K562 (cell line): Measurements from ENCODE around the gene NT5C1A. TPM values are rescaled to one million over a fixed set of nuclear protein-coding genes. Genes with fewer than 3 reads are reported as not detected.

Experiments used
- AFF1 ChIP-seq, 2 experiments: fragments of 450-650 bp; IDR thresholded peaks; 2 replicates each; pipeline ENCODE4 v1.6.1; 2018; ENCODE audit warnings: mild to moderate bottlenecking in 2 of 2, low read depth in 1 of 2; ENCODE audit not compliant: partially characterized antibody in 2 of 2
- CLOCK ChIP-seq: fragments of 250-450 bp; sonication (Bioruptor Pico); IDR thresholded peaks from 2 replicates; pipeline ENCODE4 v1.4.0; 2020; ENCODE audit warnings: mild to moderate bottlenecking, moderate library complexity, borderline replicate concordance
- FOXJ3 ChIP-seq: sonication (generic); formaldehyde crosslinking; IDR thresholded peaks from 2 replicates; pipeline ENCODE4 v1.4.0; 2020; ENCODE audit warnings: mild to moderate bottlenecking, missing genetic modification reagents
- GATAD2A ChIP-seq: fragments of 450-650 bp; IDR thresholded peaks from 2 replicates; pipeline ENCODE4 v1.6.1; 2017
- HMGN3 ChIP-seq: IDR thresholded peaks from 2 replicates; pipeline ENCODE4 v1.6.1; 2011; ENCODE audit warnings: borderline replicate concordance, low read depth, mild to moderate bottlenecking, mixed read lengths, low read length; ENCODE audit not compliant: insufficient read length; ENCODE audit errors: extremely low read depth
- MIER1 ChIP-seq: fragments of 450-650 bp; IDR thresholded peaks from 2 replicates; pipeline ENCODE4 v1.6.1; 2016; ENCODE audit warnings: antibody characterized with exemption, mild to moderate bottlenecking, low read depth
- POLR2AphosphoS5 ChIP-seq: IDR thresholded peaks from 2 replicates; pipeline ENCODE4 v1.6.1; 2011; ENCODE audit warnings: mild to moderate bottlenecking, low read depth, low read length, moderate library complexity; ENCODE audit not compliant: control insufficient read depth, insufficient read depth
- ZBTB2 ChIP-seq: fragments of 450-650 bp; IDR thresholded peaks from 2 replicates; pipeline ENCODE4 v1.6.1; 2016; ENCODE audit warnings: antibody characterized with exemption
- polyA plus RNA-seq, 8 experiments: library from polyadenylated mRNA; depleted of rRNA in 4 of 8; stranded (reverse) in 5 of 8; unstranded in 3 of 8; fragments of >200 nt; fragmentation: Nextera tagmentation in 2 of 8; fragmentation: Illumina TruSeq in 1 of 8; extraction: Ambion mirVana in 2 of 8; extraction: Trizol in 1 of 8; gene quantifications; 2 replicates each; pipeline versions ENCODE4 v1.2.1 to v1.2.3, GENCODE V29; 2011 to 2014; ENCODE audit warnings: inconsistent platforms in 1 of 8, missing spikeins in 1 of 8
- total RNA-seq, 7 experiments: library from RNA; depleted of rRNA in 6 of 7; stranded (reverse); fragments of >200 nt in 6 of 7; fragmentation: Illumina TruSeq in 2 of 7; extraction: Trizol in 2 of 7; gene quantifications; 2 replicates each; pipeline versions ENCODE4 v1.2.1 to v1.2.3, GENCODE V29; 2011 to 2021; ENCODE audit warnings: low replicate concordance in 1 of 7
- TF ChIP-seq, protein P1 (sequence below): fragments of 450-650 bp; formaldehyde crosslinking; IDR thresholded peaks from 2 replicates; pipeline ENCODE4 v1.4.0; 2022; ENCODE audit warnings: mild to moderate bottlenecking, moderate library complexity
- TF ChIP-seq, protein P2 (sequence below), 2 experiments: fragments of 150-350 bp in 1 of 2; IDR thresholded peaks; 2 replicates each; pipeline ENCODE4 v1.6.1; 2012 to 2016; ENCODE audit warnings: low read depth in 2 of 2, low read length in 2 of 2, mild to moderate bottlenecking in 1 of 2, moderate library complexity in 1 of 2

The NT5C1A gene
- total and polyA plus RNA-seq, 9 of the 15 experiments (the other 6 are each of a cell fraction or from before 2014, with no cell fraction given): not detected

GRCh38 chr1:39711104-39711965 lies 39.4 kb upstream of the NT5C1A start (continued):
- TF ChIP-seq, protein P1, sequence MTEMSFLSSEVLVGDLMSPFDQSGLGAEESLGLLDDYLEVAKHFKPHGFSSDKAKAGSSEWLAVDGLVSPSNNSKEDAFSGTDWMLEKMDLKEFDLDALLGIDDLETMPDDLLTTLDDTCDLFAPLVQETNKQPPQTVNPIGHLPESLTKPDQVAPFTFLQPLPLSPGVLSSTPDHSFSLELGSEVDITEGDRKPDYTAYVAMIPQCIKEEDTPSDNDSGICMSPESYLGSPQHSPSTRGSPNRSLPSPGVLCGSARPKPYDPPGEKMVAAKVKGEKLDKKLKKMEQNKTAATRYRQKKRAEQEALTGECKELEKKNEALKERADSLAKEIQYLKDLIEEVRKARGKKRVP (CRISPR knock-in tag): no peak; the same call in 1 of the 2 replicates
- TF ChIP-seq ZBTB2 (peak; percentile 76; the same call in 1 of the 2 replicates), AFF1 (IDR thresholded peaks at IDR 0.05; ENCODE audit: low read depth in 1 of 2, partially characterized antibody in 2 of 2) (peak in 1 of 2 experiments; percentile 58), GATAD2A (peak; percentile 22; the same call in 1 of the 2 replicates), HMGN3 (no peak), POLR2AphosphoS5 (peak; percentile 95), CLOCK (CRISPR knock-in tag) (no peak), MIER1 (0 out of 2 replicates have a peak, but pooled peaks have one; percentile 23), FOXJ3 (CRISPR knock-in tag) (no peak)
- TF ChIP-seq, protein P2, sequence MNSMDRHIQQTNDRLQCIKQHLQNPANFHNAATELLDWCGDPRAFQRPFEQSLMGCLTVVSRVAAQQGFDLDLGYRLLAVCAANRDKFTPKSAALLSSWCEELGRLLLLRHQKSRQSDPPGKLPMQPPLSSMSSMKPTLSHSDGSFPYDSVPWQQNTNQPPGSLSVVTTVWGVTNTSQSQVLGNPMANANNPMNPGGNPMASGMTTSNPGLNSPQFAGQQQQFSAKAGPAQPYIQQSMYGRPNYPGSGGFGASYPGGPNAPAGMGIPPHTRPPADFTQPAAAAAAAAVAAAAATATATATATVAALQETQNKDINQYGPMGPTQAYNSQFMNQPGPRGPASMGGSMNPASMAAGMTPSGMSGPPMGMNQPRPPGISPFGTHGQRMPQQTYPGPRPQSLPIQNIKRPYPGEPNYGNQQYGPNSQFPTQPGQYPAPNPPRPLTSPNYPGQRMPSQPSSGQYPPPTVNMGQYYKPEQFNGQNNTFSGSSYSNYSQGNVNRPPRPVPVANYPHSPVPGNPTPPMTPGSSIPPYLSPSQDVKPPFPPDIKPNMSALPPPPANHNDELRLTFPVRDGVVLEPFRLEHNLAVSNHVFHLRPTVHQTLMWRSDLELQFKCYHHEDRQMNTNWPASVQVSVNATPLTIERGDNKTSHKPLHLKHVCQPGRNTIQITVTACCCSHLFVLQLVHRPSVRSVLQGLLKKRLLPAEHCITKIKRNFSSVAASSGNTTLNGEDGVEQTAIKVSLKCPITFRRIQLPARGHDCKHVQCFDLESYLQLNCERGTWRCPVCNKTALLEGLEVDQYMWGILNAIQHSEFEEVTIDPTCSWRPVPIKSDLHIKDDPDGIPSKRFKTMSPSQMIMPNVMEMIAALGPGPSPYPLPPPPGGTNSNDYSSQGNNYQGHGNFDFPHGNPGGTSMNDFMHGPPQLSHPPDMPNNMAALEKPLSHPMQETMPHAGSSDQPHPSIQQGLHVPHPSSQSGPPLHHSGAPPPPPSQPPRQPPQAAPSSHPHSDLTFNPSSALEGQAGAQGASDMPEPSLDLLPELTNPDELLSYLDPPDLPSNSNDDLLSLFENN (IDR thresholded peaks at IDR 0.05; ENCODE audit: low read depth in 2 of 2, low read length in 2 of 2): peak in 1 of 2 experiments; percentile 89; a peak in 2 of 4 replicates
